ENCODE results near the gene EDIL3. TPM values are rescaled to one million over a fixed set of nuclear protein-coding genes. Genes with fewer than 3 reads are reported as not detected.

EDIL3 gene
- total and polyA plus RNA-seq, 10 of the 15 experiments (the other 5 are each of a cell fraction or from before 2014, with no cell fraction given), result 0.01 to 0.62 (median 0.20) TPM

- TF ChIP-seq, protein P1, sequence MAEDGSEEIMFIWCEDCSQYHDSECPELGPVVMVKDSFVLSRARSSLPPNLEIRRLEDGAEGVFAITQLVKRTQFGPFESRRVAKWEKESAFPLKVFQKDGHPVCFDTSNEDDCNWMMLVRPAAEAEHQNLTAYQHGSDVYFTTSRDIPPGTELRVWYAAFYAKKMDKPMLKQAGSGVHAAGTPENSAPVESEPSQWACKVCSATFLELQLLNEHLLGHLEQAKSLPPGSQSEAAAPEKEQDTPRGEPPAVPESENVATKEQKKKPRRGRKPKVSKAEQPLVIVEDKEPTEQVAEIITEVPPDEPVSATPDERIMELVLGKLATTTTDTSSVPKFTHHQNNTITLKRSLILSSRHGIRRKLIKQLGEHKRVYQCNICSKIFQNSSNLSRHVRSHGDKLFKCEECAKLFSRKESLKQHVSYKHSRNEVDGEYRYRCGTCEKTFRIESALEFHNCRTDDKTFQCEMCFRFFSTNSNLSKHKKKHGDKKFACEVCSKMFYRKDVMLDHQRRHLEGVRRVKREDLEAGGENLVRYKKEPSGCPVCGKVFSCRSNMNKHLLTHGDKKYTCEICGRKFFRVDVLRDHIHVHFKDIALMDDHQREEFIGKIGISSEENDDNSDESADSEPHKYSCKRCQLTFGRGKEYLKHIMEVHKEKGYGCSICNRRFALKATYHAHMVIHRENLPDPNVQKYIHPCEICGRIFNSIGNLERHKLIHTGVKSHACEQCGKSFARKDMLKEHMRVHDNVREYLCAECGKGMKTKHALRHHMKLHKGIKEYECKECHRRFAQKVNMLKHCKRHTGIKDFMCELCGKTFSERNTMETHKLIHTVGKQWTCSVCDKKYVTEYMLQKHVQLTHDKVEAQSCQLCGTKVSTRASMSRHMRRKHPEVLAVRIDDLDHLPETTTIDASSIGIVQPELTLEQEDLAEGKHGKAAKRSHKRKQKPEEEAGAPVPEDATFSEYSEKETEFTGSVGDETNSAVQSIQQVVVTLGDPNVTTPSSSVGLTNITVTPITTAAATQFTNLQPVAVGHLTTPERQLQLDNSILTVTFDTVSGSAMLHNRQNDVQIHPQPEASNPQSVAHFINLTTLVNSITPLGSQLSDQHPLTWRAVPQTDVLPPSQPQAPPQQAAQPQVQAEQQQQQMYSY (CRISPR knock-in tag; IDR thresholded peaks at IDR 0.05), result no peak
Observed at GRCh38 chr5:84131372-84131771, 253.3 kb downstream of the EDIL3 start (continued).

- 1% methylated on average over 3 of the region's 3 CpGs for WGBS (ENCODE audit: insufficient coverage, insufficient replicate concordance, low lambda C conversion rate, missing lambda C conversion rate)
- DNase-seq (ENCODE audit: low read depth, low spot score), result no peak
- ChIA-PET CTCF (no interaction called here), SMC1A (ENCODE audit: uncharacterized antibody, unreplicated experiment) (no interaction called here), RAD21 (ENCODE audit: unreplicated experiment) (no interaction called here), POLR2A (no interaction called here)
- FAIRE-seq, result no peak
- Histone ChIP-seq H3K4me3 (no peak overlapping the region), H3K27ac (ENCODE audit: control insufficient read depth, insufficient read depth) (no peak overlapping the region), H4K20me1 (ENCODE audit: control insufficient read depth, insufficient read depth) (no peaks in the 10 kb centered on the region), H3K79me2 (ENCODE audit: control insufficient read depth, insufficient read depth, low read length) (no peaks in the 10 kb centered on the region), H2AFZ (ENCODE audit: control insufficient read depth, low read depth, low read length) (no peak overlapping the region), H3K9me3 (replicated peaks; ENCODE audit: control insufficient read depth, insufficient read depth, low read length) (no peaks in the 10 kb centered on the region), H3K4me2 (ENCODE audit: control insufficient read depth, insufficient read depth) (no peak overlapping the region), H3K36me3 (ENCODE audit: control insufficient read depth in 2 of 2, insufficient read depth in 2 of 2, low read length in 1 of 2) (no peaks in the 10 kb centered on the region), H3K9ac (ENCODE audit: control insufficient read depth, insufficient read depth, low read length) (no peak overlapping the region), H3K4me1 (ENCODE audit: control insufficient read depth, insufficient read depth, low read length) (no peaks in the 10 kb centered on the region), H3K27me3 (replicated peaks in 1 of 2; ENCODE audit: control insufficient read depth in 2 of 2, insufficient read depth in 2 of 2, low read length in 1 of 2) (no peaks in the 10 kb centered on the region; a peak in 1 of 4 replicates)
- no peak for ATAC-seq
- BruUV-seq (replicated peaks), result no TSS peak
- intact Hi-C loops (cut with micrococcal nuclease; ENCODE audit: unreplicated experiment), result no loop called here
- no peak for TF ChIP-seq CHD2 (IDR thresholded peaks at IDR 0.05; ENCODE audit: borderline replicate concordance, low read depth, low read length)
- TF ChIP-seq, protein P2, sequence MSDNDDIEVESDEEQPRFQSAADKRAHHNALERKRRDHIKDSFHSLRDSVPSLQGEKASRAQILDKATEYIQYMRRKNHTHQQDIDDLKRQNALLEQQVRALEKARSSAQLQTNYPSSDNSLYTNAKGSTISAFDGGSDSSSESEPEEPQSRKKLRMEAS (IDR thresholded peaks at IDR 0.05; ENCODE audit: low read depth, low read length), result no peak
- TF ChIP-seq LARP7 (IDR thresholded peaks at IDR 0.05), result no peak
- TF ChIP-seq SMAD1 (IDR thresholded peaks at IDR 0.05; ENCODE audit: low read depth, partially characterized antibody), result no peak
- TF ChIP-seq WRNIP1 (IDR thresholded peaks at IDR 0.05; ENCODE audit: borderline replicate concordance, low read depth, low read length), result no peak
- in situ Hi-C loops (cut with MboI), result no loop called here
Observed at GRCh38 chr5:84130006-84130580, 254.6 kb downstream of the EDIL3 start.
